ENCODE results near the gene REPIN1.
A peak's percentile ranks its signal among the peaks of the same experiment; 100 is the strongest.

REPIN1 gene

DNA sequence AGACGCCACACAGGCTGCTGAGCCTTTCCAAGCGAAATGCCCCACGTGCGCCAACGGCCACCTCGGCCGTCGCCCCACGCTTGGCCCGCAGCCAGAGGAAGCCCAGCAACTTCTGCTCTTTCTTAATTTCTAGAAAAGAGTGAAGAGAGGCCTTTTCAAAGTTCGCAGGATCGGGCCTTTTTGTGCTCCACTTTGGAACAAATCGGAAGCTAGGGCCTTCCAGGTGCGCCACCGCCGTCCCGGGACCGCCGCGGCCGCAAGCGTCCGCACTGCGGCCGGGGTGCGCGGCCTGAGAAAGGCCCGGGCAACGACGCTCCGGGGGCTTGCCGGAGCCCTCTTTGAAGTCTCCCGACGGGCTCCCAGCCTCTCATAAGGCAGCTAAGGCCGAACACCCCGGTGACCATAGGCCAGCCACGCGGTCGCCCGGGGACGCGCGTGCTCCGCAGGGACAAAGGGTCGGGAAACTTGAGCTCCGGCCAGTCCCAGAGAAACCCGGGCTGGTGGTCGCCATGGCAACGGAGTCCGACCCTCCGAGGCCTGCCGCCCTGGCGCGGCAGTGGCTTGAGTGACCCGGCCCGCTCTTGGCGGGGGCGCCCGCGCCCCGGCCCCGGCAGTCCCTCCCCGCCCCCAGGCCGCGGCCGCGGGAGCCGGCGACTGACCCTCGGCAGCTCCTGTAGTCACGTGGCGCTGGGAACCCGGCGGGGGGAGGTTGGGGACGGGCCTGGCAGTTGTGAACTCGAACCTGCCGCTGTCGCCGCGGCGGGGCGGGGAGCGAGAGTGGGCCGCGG, at the start of gene REPIN1:
Gene REPIN1, plus strand, starts transcription at position 727 of the 788 bp plus-strand sequence. CDS start 890 bp downstream, outside the sequence.
- DNase-seq, result peak; percentile 89

DNA sequence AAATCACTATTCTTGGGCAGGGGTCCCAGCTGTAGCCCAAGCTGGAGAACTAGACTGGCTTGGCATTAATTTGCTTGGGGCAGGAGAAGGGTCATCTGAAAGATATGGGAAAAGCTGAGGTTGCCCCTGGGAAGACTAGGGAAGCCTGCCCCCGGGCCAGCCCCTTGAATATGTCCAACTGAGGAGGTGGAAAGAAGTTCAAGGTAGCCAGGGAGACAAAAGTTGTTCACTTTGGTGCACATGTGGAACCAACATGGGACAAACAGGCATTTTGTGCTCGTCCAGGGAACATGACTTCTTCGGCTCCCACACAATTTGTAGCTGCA, 46.9 kb upstream of the REPIN1 start:
- no peak for DNase-seq

DNA sequence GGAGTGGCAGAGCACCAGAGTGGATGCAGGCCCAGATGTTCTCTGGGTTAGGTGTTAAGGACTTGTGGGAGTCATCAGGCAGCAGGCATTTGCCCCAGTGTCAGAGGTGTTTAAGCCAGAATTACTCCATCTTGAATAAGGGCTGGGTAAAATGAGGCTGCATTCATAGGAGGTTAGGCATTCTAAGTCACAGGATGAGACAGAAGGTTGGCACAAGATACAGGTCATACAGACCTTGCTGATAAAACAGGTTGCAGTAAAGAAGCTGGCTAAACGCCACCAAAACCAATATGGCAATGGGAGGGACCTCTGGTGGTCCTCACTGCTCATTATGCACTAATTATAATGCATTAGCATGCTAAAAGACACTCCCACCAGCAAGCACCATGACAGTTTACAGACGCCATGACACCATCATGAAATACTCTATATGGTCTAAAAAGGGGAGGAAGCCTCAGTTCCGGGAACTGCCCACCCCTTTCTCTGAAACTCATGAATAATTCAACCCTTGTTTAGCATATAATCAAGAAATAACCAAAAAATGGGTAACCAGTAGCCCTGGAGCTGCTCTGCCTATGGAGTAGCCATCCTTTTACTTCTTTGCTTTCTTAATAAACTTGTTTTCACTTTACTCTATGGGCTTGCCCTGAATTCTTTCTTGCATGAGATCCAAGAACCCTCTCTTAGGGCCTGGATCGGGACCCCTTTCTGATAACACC, 46.3 kb upstream of the REPIN1 start:
- DNase-seq, result peak; percentile 48

DNA sequence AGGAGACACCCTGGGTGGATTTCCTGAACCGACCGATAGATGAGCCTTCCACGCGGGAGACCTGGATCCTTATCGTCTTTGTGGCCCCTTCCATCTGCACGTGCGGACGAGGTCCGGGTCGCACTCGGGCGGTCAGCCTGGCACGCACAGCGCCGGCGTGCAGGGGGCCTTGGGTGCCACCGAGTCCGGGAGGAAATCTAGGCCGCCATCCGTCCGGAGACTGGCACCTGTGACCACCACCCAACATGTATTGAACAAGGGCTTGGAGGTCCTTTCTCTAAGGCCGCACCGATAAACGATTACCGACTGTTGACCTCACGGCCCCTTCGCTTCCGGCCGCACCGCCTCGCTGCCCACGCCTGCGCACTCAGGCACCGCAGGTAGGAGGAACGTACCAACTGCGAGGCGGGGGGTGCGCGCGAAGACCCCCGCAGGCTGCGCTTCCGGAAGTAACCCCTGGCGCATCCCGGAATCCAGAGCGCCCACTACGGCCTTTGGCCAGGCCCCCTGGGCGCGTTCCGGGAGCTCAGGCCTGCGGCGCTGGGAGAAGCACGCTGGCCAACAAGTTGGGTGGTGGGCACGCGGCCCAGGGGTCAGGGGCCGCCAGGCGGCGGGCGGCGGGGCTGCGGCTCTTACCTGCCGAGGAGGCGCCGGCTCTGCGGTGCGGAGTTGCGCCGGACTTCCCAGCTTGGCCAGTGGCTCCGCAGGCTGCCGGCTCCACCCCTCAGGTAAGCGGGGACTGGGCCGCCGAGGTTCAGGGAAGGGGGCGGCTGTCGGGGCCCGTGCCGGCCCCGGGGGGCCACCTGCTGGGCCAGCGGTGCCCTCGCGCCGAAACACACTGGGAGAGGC, 45.6 kb upstream of the REPIN1 start, which contains the start of the genes ACTR3C and LRRC61:
Gene ACTR3C, minus strand, starts transcription at position 713 of the 849 bp plus-strand sequence. CDS start 28,249 bp downstream, outside the sequence.
Gene LRRC61, plus strand, starts transcription at position 523 of the 849 bp plus-strand sequence. CDS start 13,507 bp downstream, outside the sequence.
- DNase-seq, result peak; percentile 27

DNA sequence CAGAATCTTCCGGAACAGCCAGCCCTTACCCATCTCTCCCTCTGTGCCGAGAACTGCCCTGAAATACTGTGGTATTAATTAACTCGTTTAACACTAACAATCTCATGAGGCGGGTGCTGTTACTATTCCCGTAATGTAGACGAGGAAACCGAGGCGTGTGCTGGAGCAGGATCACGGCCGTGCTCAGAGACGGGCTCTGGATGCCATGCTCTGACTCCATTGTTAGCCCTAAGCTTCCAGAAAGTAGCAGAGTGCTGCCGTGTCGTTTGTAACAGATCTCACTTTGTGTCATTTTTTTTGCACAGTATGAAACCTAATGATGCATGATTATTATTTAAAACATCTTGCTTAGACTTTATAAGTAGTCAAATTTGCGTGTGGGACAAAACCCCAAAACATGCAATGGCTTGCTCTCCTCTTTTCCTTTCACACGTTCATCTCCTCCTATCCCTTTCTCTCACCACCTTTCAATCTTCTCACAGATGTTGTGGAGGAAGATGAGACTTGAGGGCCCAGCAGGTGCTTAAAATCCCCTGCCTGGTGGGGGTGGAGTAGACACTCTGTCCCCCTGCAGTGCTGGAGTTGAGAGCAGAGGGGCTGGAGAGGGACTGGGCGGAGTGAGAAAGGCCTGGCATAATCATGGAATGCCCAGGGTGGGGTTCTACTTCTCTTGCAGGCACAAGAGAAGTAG, 44.8 kb upstream of the REPIN1 start:
- DNase-seq, result no peak

DNA sequence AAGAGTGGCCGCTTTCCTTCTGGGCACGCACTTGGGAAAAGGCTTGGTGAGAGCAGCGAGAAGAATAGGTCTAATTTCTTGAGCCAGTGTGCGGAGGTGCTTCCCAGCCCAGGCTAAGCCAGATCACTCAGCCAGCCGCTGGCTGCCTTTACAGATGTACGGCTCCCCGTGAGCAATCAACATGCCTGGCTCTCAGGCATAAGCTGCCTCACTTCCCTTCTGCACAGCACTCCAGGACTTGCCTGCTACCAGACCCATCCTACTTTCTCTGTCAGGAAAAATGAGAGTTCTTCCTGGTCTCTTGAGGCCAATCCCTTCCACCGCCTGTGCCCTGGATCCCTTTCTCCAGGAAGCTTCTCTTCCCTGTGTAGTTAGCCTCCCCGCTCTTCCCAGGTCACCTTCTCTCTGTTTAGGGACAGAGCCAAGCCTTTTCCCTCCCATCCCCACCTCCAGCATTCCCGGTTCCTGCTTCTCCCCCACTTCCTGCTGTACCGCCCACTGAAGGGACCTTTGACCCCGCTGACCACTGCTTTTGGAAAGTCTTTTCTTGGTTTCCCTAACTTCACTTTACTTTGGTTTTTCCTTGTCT, 44.2 kb upstream of the REPIN1 start:
- no peak for DNase-seq

DNA sequence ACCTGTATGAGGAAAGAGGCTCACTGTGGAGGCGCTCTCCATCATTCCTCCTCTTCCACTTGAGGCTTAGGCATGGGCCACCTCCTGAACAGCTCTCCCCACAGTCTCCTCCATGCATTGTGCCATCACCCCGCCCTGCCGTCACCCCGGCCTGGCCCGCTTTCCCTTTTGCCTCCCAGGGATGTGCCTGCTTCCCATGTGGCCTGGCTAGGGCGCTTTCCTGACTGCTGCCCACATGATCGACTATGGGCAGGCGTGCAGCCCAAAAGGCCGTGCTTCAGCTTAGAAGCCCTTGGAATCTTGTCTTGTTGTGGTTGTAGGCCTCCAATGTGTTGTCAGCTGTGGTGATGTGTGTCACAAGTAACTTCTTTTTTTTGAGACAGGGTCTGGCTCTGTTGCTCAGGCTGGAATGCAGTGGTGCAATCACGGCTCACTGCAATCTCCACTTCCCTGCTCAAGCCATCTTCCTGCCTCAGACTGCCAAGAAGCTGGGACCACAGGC, 43.5 kb upstream of the REPIN1 start:
- DNase-seq, result no peak

DNA sequence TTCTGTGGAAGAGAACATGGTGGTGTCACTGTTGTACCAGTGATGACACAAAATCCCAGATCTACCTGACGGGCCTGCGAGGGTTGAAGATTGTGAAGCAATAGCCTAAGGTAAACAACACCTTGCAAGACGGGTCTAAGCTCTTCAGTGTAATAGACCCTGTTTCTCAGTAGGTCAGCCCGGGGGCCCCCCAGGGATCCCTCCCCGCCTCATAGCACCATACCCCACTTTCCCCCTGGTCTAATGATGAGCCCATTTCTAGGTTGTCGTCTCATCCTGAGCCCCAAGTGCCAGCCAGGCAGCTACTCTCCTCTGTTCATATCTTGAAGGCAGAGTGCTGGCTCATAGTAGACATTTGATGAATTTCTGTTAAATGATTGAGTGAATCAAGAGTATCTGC, 42.7 kb upstream of the REPIN1 start:
- DNase-seq, result no peak

DNA sequence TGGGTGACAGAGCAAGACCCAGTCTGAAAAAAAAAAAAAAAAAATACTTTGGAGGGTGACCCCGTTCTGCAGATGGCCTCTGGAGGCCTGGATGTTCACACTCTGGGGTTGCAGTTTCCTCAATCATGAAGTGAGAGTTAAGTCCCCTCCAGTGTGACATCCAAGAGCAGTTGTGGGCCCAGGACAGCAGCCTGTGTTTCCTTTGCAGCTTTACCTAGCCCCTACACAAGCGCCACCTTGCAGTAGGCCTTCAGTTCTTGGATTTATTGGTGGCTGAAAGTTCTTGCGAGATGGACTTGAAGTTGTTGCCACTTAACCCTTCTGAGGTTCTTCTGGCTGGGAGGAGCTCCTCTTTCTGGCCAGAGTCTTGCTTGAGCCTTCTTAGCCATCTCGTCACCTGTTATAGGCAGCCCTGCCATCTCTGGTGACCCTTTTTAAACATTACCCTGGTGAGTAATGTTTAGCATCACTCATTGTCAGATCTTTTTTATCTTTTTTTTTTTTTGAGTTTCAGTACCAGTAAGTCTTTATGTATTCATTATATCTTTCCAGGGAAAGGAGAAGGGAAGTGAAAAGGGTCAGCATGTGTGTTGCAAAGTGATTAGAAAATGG, 41.9 kb upstream of the REPIN1 start:
- no peak for DNase-seq

DNA sequence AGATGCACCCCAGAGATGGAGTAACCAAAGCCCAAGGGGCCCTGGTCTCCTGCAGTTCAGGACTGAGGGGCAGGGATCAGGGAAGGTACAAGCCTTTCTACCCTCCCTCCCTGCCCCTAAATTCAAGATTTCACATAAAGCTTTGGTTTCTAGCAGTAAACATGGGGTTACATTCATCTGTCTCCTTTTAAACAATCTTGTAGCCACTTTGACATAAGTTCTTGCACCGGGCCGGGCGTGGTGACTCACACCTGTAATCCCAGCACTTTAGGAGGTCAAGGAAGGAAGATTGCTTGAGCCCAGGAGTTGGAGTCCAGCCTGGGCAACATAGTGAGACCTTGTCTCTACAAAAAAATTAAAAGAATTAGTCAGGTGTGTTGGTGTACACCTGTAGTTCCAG, 41.3 kb upstream of the REPIN1 start:
- DNase-seq, result no peak

DNA sequence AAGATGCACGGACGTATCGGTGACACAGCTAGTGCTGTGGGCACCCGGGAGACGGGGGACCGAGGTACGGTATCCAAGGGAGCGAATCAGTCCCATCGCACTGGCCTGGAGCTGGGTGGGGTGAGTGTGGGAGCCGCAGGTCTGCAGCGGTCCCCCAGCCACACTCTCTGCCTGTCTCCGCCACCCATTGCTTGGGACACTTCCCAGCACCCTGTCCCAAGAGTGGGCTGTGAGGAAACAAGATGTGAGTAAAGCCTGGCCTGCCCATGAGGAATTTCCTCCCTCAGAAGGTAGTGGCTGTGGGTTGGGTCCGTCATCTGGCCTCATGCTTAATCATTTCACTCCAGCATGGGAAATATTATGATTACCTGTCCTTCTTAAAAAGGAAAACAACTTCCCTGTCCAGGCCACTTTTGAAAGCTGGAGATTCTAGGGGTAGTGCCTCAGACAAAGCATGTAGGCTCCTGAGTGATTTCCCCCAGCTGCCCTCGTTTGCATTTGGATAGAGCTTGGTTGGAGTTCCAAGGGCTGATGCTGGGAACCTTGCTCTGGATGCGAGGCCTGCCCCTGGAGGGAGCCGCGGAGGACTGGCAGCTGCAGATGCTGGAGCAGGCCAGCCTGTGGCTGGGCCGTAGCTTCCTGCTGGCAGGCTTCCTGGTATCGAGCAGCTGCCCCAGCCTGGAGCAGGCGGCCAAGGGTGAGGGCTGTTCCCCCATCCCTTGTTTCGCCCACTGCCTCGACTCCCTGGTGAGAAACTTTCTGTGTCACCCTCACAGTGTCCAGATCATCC, 39.1 kb upstream of the REPIN1 start:
- peak; percentile 24 for DNase-seq

DNA sequence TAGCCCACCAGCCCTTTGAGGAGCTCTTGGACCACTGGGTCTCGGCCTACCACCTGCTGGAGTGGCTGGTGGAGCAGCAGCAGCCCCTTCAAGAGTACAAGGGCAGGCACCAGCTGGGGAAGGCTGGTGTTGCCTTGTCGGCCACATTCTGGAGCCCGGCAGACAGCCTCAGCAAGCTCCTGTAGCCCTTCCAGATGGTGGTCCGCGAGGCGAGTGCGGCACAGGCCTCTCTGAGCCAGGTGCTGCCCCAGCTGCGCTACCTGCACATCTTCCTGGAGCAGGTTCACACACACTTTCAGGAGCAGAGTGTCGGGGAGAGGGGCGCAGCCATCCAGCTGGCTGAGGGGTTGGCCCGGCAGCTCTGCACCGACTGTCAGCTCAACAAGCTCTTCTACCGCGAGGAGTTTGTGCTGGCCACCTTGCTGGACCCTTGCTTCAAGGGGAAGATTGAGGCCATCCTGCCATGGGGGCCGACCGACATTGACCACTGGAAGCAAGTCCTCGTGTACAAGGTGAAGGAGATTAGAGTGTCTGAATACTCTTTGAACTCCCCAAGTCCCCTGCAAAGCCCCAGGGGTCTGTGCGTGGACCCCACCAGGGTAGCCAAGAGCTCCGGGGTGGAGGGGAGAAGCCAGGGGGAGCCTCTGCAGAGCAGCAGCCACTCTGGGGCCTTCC, 38.3 kb upstream of the REPIN1 start:
- DNase-seq, result no peak

DNA sequence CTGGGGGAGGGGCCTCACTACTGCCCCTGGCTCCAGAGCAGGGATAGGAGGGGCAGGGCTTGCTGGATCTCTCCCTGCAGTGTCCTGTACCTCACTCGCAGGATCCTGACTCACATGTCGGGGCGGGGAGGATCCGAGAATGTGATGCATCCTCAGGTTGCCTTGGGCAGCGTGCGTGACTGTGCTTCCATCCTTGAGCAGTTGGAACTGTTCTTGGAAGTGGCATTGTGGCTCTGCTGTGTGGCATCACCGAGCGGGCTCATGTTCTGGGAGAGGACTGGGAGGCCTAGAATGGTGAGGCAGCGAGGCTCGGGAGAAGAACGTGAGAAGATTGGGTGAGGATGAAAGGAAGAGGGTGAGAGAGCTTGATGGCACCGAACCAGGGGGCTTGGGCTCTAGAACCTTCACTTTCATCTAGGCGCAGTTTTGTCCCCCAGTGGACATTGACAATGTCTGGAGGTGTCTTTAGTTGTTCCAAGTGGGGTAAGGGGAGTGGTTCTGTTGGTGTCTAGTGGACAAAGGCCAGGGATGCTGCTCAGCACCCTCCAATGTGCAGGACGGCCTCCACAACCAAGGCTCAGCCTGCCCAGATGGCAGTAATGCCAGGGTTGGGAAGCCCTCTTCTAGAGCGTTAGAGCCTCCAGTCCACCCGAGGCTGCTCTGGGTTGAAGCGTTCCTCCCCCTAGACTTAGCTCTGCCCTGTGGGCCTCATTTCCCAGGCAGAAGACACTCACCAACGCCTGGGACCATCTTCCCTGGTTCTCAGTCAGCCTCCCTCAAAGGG, 35.6 kb upstream of the REPIN1 start:
- DNase-seq, result no peak

DNA sequence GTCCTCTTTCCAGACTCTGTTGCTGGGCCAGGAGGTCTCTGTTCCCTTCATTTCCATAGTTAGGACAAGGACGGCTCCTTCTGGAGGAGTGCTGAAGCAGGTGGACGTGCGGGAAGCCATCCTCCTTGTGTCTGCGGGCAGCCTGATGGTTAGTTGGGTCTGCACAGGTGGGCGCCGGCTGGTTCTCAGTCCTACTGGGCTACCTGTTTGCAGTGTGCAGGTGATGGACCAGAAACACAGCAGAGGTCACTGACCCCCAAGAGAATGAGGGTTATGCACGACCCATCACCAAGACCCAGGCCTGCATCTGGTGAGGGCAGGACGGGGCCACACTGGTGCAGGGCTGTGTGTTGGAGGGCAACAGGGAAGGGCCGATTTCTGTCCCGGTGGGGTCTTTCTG, 35.0 kb upstream of the REPIN1 start:
- DNase-seq, result no peak

DNA sequence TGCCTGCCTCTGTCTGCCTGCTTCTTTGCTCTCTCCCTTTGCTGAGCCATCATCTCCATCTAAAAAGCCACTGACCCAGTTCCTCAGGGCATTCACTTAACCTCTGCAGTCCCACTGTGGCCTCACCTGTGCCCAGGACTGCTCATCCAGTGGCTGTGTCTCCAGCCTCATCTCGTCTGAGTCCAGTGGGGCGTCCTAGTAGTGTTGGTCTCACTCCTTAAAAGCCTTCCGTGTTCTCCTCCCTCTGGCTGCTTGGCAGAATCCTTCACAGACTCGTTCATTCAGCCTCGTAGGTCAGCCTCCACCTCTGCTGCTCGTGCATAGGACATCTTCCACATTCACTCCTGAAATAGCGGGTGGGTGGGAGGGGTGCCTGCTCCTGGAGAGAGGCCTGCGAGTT, 34.5 kb upstream of the REPIN1 start:
- DNase-seq, result no peak

DNA sequence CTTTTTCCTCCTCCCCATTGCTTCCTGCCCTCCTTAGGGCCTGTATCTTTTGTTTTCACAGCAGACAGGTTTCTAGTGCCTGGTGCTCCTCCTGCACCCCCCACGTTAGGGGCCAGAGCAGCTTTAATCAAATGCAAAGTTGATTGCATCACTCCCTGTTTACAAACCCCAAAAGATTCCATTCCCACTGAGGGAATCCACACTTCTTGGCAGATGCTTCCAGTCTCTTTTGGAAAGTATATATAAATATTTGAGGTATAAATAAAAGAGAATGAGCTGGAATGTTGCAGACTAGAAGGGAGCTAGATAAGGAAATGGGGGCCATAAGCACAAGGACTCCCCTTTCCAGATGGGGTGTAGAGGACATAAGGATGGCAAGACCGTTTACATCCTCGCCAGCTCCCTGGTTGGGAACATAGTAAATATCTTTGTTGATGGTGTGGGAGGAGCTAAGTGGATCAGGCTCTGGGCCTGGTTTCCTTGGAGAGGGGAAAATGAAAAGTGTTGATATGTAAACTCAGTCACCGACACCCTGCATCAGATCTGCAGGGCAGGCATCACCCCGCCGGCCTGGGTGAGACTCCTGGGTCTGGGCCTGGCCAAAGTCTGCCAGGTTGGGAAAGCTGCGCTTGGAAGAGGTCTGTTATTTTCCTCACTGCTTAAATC, 33.4 kb upstream of the REPIN1 start:
- no peak for DNase-seq

DNA sequence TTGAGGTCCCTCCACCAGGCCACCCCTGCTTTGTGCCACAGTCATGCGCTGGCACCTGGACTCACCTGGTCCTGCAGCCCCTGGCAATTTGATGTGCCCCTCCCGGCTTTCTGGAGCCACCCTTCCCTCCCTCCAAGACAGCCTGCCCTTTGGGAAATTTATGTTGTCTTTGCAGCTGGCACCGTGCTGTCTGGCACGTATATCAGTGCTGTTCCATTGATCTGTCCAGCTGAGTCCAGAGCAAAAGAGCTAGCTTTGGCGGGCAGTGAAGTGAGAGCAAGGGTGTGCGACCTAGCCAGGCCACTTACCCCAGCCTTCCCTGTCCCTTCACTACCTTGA, 32.9 kb upstream of the REPIN1 start:
- DNase-seq, result no peak

DNA sequence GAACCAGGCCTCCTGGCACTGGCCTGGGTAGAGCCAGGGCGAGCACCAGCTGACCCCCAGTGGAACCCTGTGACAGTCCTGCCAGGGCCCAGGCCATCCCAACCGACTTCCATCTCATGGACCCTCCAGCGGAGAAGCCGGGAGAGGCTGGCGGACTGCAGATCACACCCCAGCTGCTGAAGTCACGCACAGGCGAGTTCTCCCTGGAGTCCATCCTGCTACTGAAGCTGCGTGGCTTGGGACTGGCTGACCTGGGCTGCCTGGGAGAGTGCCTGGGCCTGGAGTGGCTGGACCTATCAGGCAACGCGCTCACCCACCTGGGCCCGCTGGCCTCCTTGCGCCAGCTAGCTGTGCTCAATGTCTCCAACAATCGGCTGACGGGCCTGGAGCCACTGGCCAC, 31.9 kb upstream of the REPIN1 start:
- DNase-seq, result no peak

DNA sequence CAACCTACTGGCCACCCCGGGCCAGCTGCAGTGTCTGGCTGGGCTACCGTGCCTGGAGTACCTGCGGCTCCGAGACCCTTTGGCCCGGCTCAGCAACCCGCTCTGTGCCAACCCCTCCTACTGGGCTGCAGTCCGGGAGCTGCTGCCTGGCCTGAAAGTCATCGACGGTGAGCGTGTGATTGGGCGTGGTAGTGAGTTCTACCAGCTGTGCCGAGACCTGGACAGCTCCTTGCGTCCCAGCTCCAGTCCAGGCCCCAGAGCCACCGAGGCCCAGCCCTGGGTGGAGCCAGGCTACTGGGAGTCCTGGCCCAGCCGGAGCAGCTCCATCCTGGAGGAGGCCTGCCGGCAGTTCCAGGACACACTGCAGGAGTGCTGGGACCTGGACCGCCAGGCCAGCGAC, 31.4 kb upstream of the REPIN1 start:
- DNase-seq, result no peak

Measured in NCI-H1694 (cell line).